SU-DHL-6 (cell line): ENCODE measurements around the gene CNPPD1.

Source experiments
- H2AFZ ChIP-seq: fragments of 200-600 bp; sonication (generic); 2 replicates; pipeline ENCODE4 v1.6.1; 2014; ENCODE audit warnings: low read depth, mild to moderate bottlenecking, moderate library complexity, mixed read lengths, antibody characterized with exemption, low read length; ENCODE audit not compliant: severe bottlenecking
- H3F3A ChIP-seq: fragments of 200-600 bp; shearing (Covaris generic); 2 replicates; pipeline ENCODE4 v1.6.0; 2016; ENCODE audit warnings: antibody characterized with exemption, mild to moderate bottlenecking; ENCODE audit not compliant: insufficient read depth
- H3K27ac ChIP-seq: fragments of 200-600 bp; sonication (generic); 2 replicates; pipeline ENCODE4 v1.5.1; 2016; ENCODE audit warnings: low read depth, mild to moderate bottlenecking, low read length, moderate library complexity, mixed read lengths
- H3K27me3 ChIP-seq: fragments of 200-600 bp; sonication (generic), shearing (Covaris generic); 2 replicates; pipeline ENCODE4 v1.6.0; 2014; ENCODE audit warnings: mild to moderate bottlenecking, low read length
- H3K36me3 ChIP-seq: fragments of 200-600 bp; sonication (generic); 2 replicates; pipeline ENCODE4 v1.6.1; 2014; ENCODE audit warnings: mild to moderate bottlenecking, low read length, mixed read lengths
- H3K4me2 ChIP-seq: fragments of 300-600, 200-600 bp; shearing (Covaris generic), sonication (generic); 2 replicates; pipeline ENCODE4 v1.6.0; 2014; ENCODE audit warnings: low read length, low read depth, mild to moderate bottlenecking; ENCODE audit not compliant: poor library complexity, severe bottlenecking
- H3K4me3 ChIP-seq: fragments of 200-600 bp; sonication (generic); 2 replicates; pipeline ENCODE4 v1.5.1; 2014; ENCODE audit warnings: antibody characterized with exemption, low read length, mild to moderate bottlenecking, mixed read lengths; ENCODE audit not compliant: insufficient read depth, poor library complexity, severe bottlenecking
- H3K79me2 ChIP-seq: fragments of 200-600 bp; sonication (generic); 2 replicates; pipeline ENCODE4 v1.6.1; 2014; ENCODE audit warnings: mild to moderate bottlenecking, low read length, moderate library complexity; ENCODE audit not compliant: insufficient read depth
- H3K9ac ChIP-seq: fragments of 200-600 bp; sonication (generic); 2 replicates; pipeline ENCODE4 v1.7.0; 2014; ENCODE audit warnings: mild to moderate bottlenecking, low read length
- H3K9me2 ChIP-seq: fragments of 200-600 bp; sonication (generic); replicated peaks from 2 replicates; pipeline ENCODE4 v1.6.1; 2014; ENCODE audit warnings: low read length; ENCODE audit not compliant: insufficient read depth
- H3K9me3 ChIP-seq: fragments of 200-600 bp; sonication (generic); 2 replicates; pipeline ENCODE4 v1.6.1; 2014; ENCODE audit warnings: low read length, mixed read lengths; ENCODE audit not compliant: insufficient read depth
- H4K20me1 ChIP-seq: fragments of 200-600 bp; sonication (generic); 2 replicates; pipeline ENCODE4 v1.6.1; 2014; ENCODE audit warnings: low read depth, mild to moderate bottlenecking, antibody characterized with exemption, low read length, moderate library complexity, mixed read lengths
- CTCF ChIP-seq: fragments of 200-600 bp; sonication (generic); IDR thresholded peaks from one replicate; pipeline ENCODE4 v1.5.1; 2017; ENCODE audit warnings: antibody characterized with exemption, mild to moderate bottlenecking, low read length, moderate library complexity; ENCODE audit not compliant: insufficient read depth, poor library complexity, severe bottlenecking
- EZH2phosphoT487 ChIP-seq: fragments of 200-600 bp; sonication (generic), shearing (Covaris generic); conservative IDR thresholded peaks from 2 replicates; pipeline ENCODE4 v1.6.1; 2018; ENCODE audit warnings: mild to moderate bottlenecking, antibody characterized with exemption, low read length, moderate library complexity, mixed read lengths

The CNPPD1 gene

GRCh38 chr2:219123356-219124135 is 53.2 kb downstream of the CNPPD1 start:
- no peaks in the 10 kb centered on the region for H3K27me3 ChIP-seq
- H4K20me1 ChIP-seq: 0 out of 2 replicates have a peak, but pooled peaks cover 5% of the 10 kb centered on the region
- no peak overlapping the region for H3K27ac ChIP-seq
- H3K4me3 ChIP-seq: no peak overlapping the region
- H3K9me2 ChIP-seq: no peaks in the 10 kb centered on the region
- no peaks in the 10 kb centered on the region for H3K9me3 ChIP-seq
- no peak overlapping the region for H3K9ac ChIP-seq
- TF ChIP-seq CTCF (no peak), EZH2phosphoT487 (no peak)
- H3K4me2 ChIP-seq: no peak overlapping the region
- H3K79me2 ChIP-seq: no peaks in the 10 kb centered on the region
- H3K36me3 ChIP-seq: no peaks in the 10 kb centered on the region
- no peak overlapping the region for H2AFZ ChIP-seq
- H3F3A ChIP-seq: no peaks in the 10 kb centered on the region

GRCh38 chr2:219122202-219122980 is 54.3 kb downstream of the CNPPD1 start:
- Histone ChIP-seq H3K27ac (no peak overlapping the region), H3K4me3 (no peak overlapping the region), H2AFZ (no peak overlapping the region), H3K9me2 (no peaks in the 10 kb centered on the region), H3F3A (no peaks in the 10 kb centered on the region), H3K27me3 (no peaks in the 10 kb centered on the region), H3K79me2 (no peaks in the 10 kb centered on the region), H3K36me3 (no peaks in the 10 kb centered on the region), H3K4me2 (no peak overlapping the region), H3K9ac (no peak overlapping the region), H3K9me3 (no peaks in the 10 kb centered on the region), H4K20me1 (0 out of 2 replicates have a peak, but pooled peaks cover 5% of the 10 kb centered on the region)
- TF ChIP-seq EZH2phosphoT487 (no peak), CTCF (no peak)
